K562 (cell line): ENCODE results near the gene DHPS. TPM values are rescaled to one million over a fixed set of nuclear protein-coding genes. Genes with fewer than 3 reads are reported as not detected.

Source experiments
- HDAC2 ChIP-seq: fragments of 450-650 bp; IDR thresholded peaks from 2 replicates; pipeline ENCODE4 v1.6.1; 2016; ENCODE audit warnings: mild to moderate bottlenecking
- HINFP ChIP-seq: fragments of 450-650 bp; conservative IDR thresholded peaks from 2 replicates; pipeline ENCODE4 v1.6.1; 2016; ENCODE audit warnings: missing genetic modification characterization, low read depth, mild to moderate bottlenecking, control low read depth, missing compliant biosample characterization
- SIRT6 ChIP-seq: IDR thresholded peaks from one replicate; pipeline ENCODE4 v1.6.1; 2012; ENCODE audit warnings: low read depth, mild to moderate bottlenecking, control low read depth, inconsistent platforms, low read length, moderate library complexity
- TEAD2 ChIP-seq: fragments of 450-650 bp; IDR thresholded peaks from 2 replicates; pipeline ENCODE4 v1.6.1; 2016; ENCODE audit warnings: missing genetic modification characterization, control low read depth, missing compliant biosample characterization
- THAP12 ChIP-seq: fragments of 250-450 bp; sonication (Bioruptor Pico); IDR thresholded peaks from 2 replicates; pipeline ENCODE4 v1.9.0; 2021; ENCODE audit warnings: mild to moderate bottlenecking, inconsistent platforms
- ZBTB17 ChIP-seq: fragments of 450-650 bp; formaldehyde crosslinking; IDR thresholded peaks from 2 replicates; pipeline ENCODE4 v1.4.0; 2020; ENCODE audit warnings: mild to moderate bottlenecking
- ZBTB2 ChIP-seq: fragments of 450-650 bp; IDR thresholded peaks from 2 replicates; pipeline ENCODE4 v1.6.1; 2016; ENCODE audit warnings: antibody characterized with exemption
- ZBTB7A ChIP-seq: IDR thresholded peaks from 2 replicates; pipeline ENCODE4 v1.6.1; 2011; ENCODE audit warnings: low read depth, mild to moderate bottlenecking, low read length, moderate library complexity, borderline replicate concordance; ENCODE audit not compliant: control insufficient read depth
- polyA plus RNA-seq, 8 experiments: library from polyadenylated mRNA; depleted of rRNA in 4 of 8; stranded (reverse) in 5 of 8; unstranded in 3 of 8; fragments of >200 nt; fragmentation: Nextera tagmentation in 2 of 8; fragmentation: Illumina TruSeq in 1 of 8; extraction: Ambion mirVana in 2 of 8; extraction: Trizol in 1 of 8; gene quantifications; 2 replicates each; pipeline versions ENCODE4 v1.2.1 to v1.2.3, GENCODE V29; 2011 to 2014; ENCODE audit warnings: inconsistent platforms in 1 of 8, missing spikeins in 1 of 8
- total RNA-seq, 7 experiments: library from RNA; depleted of rRNA in 6 of 7; stranded (reverse); fragments of >200 nt in 6 of 7; fragmentation: Illumina TruSeq in 2 of 7; extraction: Trizol in 2 of 7; gene quantifications; 2 replicates each; pipeline versions ENCODE4 v1.2.1 to v1.2.3, GENCODE V29; 2011 to 2021; ENCODE audit warnings: low replicate concordance in 1 of 7

Gene DHPS
- total and polyA plus RNA-seq, 9 of the 15 experiments (the other 6 are each of a cell fraction or from before 2014, with no cell fraction given): 47.1 to 110 (median 79.9) TPM

- TF ChIP-seq ZBTB17 (CRISPR knock-in tag) (no peak), HINFP (no peak), HDAC2 (no peak), ZBTB7A (peak; percentile 42; the same call in 1 of the 2 replicates), ZBTB2 (no peak), THAP12 (CRISPR knock-in tag) (no peak), TEAD2 (tag) (no peak), SIRT6 (no peak)
- TF ChIP-seq, all 486 proteins: peak for 14
Measured at GRCh38 chr19:12648088-12648487, 33.6 kb downstream of the DHPS start (continued).
